H9 (cell line): Measurements from ENCODE around the gene MSS51. TPM values are rescaled to one million over a fixed set of nuclear protein-coding genes. Genes with fewer than 3 reads are reported as not detected.
"Not testable (repeated sequence)": the region's sequence is repeated elsewhere in the genome, so short reads cannot be mapped to it uniquely, and the experiment has no call there.

Experiments
- DNase-seq: peaks from one replicate; pipeline ENCODE4 v3.0.0-alpha.2; 2017
- H2AFZ ChIP-seq: one replicate; pipeline ENCODE4 v1.6.1; 2013; ENCODE audit warnings: mild to moderate bottlenecking, low read length, control low read depth, moderate library complexity
- H2AK5ac ChIP-seq: 2 replicates; pipeline ENCODE4 v1.6.1; 2013; ENCODE audit warnings: low read length, control low read depth, mixed read lengths; ENCODE audit not compliant: insufficient read length
- H2BK120ac ChIP-seq: one replicate; pipeline ENCODE4 v1.6.1; 2013; ENCODE audit warnings: low read depth, mild to moderate bottlenecking, low read length, control low read depth, inconsistent platforms; ENCODE audit not compliant: poor library complexity, severe bottlenecking
- H2BK12ac ChIP-seq: 2 replicates; pipeline ENCODE4 v1.6.1; 2013; ENCODE audit warnings: low read length, control low read depth, mixed read lengths, low read depth; ENCODE audit not compliant: insufficient read length
- H2BK15ac ChIP-seq: 2 replicates; pipeline ENCODE4 v1.6.1; 2013; ENCODE audit warnings: low read depth, low read length, control low read depth
- H2BK20ac ChIP-seq: one replicate; pipeline ENCODE4 v1.6.1; 2013; ENCODE audit warnings: low read depth, mild to moderate bottlenecking, low read length, control low read depth, inconsistent platforms; ENCODE audit not compliant: poor library complexity, severe bottlenecking
- H2BK5ac ChIP-seq: 2 replicates; pipeline ENCODE4 v1.6.1; 2013; ENCODE audit warnings: low read length, control low read depth, mixed read lengths; ENCODE audit not compliant: insufficient read length
- H3K14ac ChIP-seq: 2 replicates; pipeline ENCODE4 v1.6.1; 2013; ENCODE audit warnings: low read length, control low read depth; ENCODE audit not compliant: insufficient read depth
- H3K18ac ChIP-seq: 2 replicates; pipeline ENCODE4 v1.6.1; 2013; ENCODE audit warnings: low read depth, mild to moderate bottlenecking, mixed read lengths, low read length, control low read depth; ENCODE audit not compliant: insufficient read length
- H3K23ac ChIP-seq: 2 replicates; pipeline ENCODE4 v1.6.1; 2013; ENCODE audit warnings: low read length, control low read depth, mixed read lengths, low read depth; ENCODE audit not compliant: insufficient read length
- H3K23me2 ChIP-seq: 2 replicates; pipeline ENCODE4 v1.6.1; 2013; ENCODE audit warnings: low read depth, mild to moderate bottlenecking, mixed read lengths, low read length, control low read depth; ENCODE audit not compliant: insufficient read length, poor library complexity, severe bottlenecking
- H3K27ac ChIP-seq: 2 replicates; pipeline ENCODE4 v1.5.1; 2013; ENCODE audit warnings: low read length, control low read depth, mixed read lengths, low read depth; ENCODE audit not compliant: insufficient read length
- H3K27me3 ChIP-seq: 2 replicates; pipeline ENCODE4 v1.6.1; 2013; ENCODE audit warnings: low read length, control low read depth, inconsistent platforms; ENCODE audit not compliant: insufficient read depth
- H3K4ac ChIP-seq: 2 replicates; pipeline ENCODE4 v1.6.1; 2013; ENCODE audit warnings: low read depth, mild to moderate bottlenecking, control low read depth, inconsistent platforms, low read length, moderate library complexity
- H3K4me1 ChIP-seq: 2 replicates; pipeline ENCODE4 v1.6.1; 2013; ENCODE audit warnings: low read length, control low read depth, inconsistent platforms; ENCODE audit not compliant: insufficient read depth
- H3K4me2 ChIP-seq: 2 replicates; pipeline ENCODE4 v1.6.1; 2013; ENCODE audit warnings: low read length, control low read depth, mixed read lengths; ENCODE audit not compliant: insufficient read length, insufficient read depth
- H3K56ac ChIP-seq: 2 replicates; pipeline ENCODE4 v1.6.1; 2013; ENCODE audit warnings: low read depth, mild to moderate bottlenecking, mixed read lengths, low read length, control low read depth; ENCODE audit not compliant: insufficient read length
- H3K79me1 ChIP-seq: 2 replicates; pipeline ENCODE4 v1.6.1; 2013; ENCODE audit warnings: low read depth, mild to moderate bottlenecking, moderate library complexity, low read length, control low read depth, inconsistent platforms; ENCODE audit not compliant: insufficient read depth, poor library complexity, severe bottlenecking
- H3K79me2 ChIP-seq: 2 replicates; pipeline ENCODE4 v1.6.1; 2013; ENCODE audit warnings: low read length, control low read depth, inconsistent platforms; ENCODE audit not compliant: insufficient read depth
- H3K9ac ChIP-seq: 2 replicates; pipeline ENCODE4 v1.6.1; 2013; ENCODE audit warnings: low read length, control low read depth, mixed read lengths; ENCODE audit not compliant: insufficient read length; ENCODE audit errors: extremely low read depth
- H3K9me3 ChIP-seq: one replicate; pipeline ENCODE4 v1.6.1; 2013; ENCODE audit warnings: low read depth, low read length, inconsistent platforms; ENCODE audit not compliant: control insufficient read depth
- H3T11ph ChIP-seq: one replicate; pipeline ENCODE4 v1.6.1; 2013; ENCODE audit warnings: mild to moderate bottlenecking, low read length, control low read depth, inconsistent platforms
- H4K20me1 ChIP-seq: one replicate; pipeline ENCODE4 v1.6.1; 2013; ENCODE audit not compliant: control insufficient read depth, insufficient read length, insufficient read depth
- H4K5ac ChIP-seq: 2 replicates; pipeline ENCODE4 v1.6.1; 2013; ENCODE audit warnings: low read depth, mild to moderate bottlenecking, mixed read lengths, low read length, control low read depth; ENCODE audit not compliant: insufficient read length
- H4K8ac ChIP-seq: replicated peaks from 2 replicates; pipeline ENCODE4 v1.6.1; 2013; ENCODE audit warnings: low read length, control low read depth, mixed read lengths, low read depth; ENCODE audit not compliant: insufficient read length
- H4K91ac ChIP-seq: 2 replicates; pipeline ENCODE4 v1.6.1; 2013; ENCODE audit warnings: low read depth, mild to moderate bottlenecking, moderate library complexity, mixed read lengths, low read length, control low read depth; ENCODE audit not compliant: insufficient read length
- H3K27ac Mint-ChIP-seq, 3 experiments: 2 replicates in 2 of 3; 3 replicates in 1 of 3; pipeline ENCODE4 v1.8.0; 2020 to 2021; ENCODE audit warnings: mixed read lengths in 3 of 3, mild to moderate bottlenecking in 1 of 3, moderate library complexity in 1 of 3
- H3K27me3 Mint-ChIP-seq: 2 replicates; pipeline ENCODE4 v1.8.0; 2021; ENCODE audit warnings: low read depth, mild to moderate bottlenecking, moderate library complexity, mixed read lengths
- H3K36me3 Mint-ChIP-seq, 3 experiments: 2 replicates in 2 of 3; 3 replicates in 1 of 3; pipeline ENCODE4 v1.8.0; 2020 to 2021; ENCODE audit warnings: low read depth in 3 of 3, mixed read lengths in 3 of 3; ENCODE audit not compliant: insufficient read depth in 1 of 3
- H3K4me1 Mint-ChIP-seq, 2 experiments: 2 replicates each; pipeline ENCODE4 v1.8.0; 2020; ENCODE audit warnings: mixed read lengths in 2 of 2
- H3K4me3 Mint-ChIP-seq, 2 experiments: 2 replicates in 1 of 2; 3 replicates in 1 of 2; pipeline ENCODE4 v1.8.0; 2020 to 2021; ENCODE audit warnings: mild to moderate bottlenecking in 2 of 2, mixed read lengths in 2 of 2, moderate library complexity in 1 of 2
- H3K9me3 Mint-ChIP-seq, 2 experiments: 2 replicates in 1 of 2; 3 replicates in 1 of 2; pipeline ENCODE4 v1.8.0; 2020; ENCODE audit warnings: mild to moderate bottlenecking in 2 of 2, mixed read lengths in 2 of 2, moderate library complexity in 1 of 2
- WGBS: extraction: QIAGEN DNeasy Blood & Tissue Kit; methylation state at CpG from one replicate; pipeline ENCODE4 v1.1.7; 2013; ENCODE audit warnings: missing lambda C conversion rate, low lambda C conversion rate, mixed read lengths; ENCODE audit not compliant: insufficient read length; ENCODE audit errors: extremely low coverage; 5-methylcytosine and 5-hydroxymethylcytosine counted together
- total RNA-seq: library from RNA; stranded (reverse); gene quantifications from 2 replicates; pipeline ENCODE4 v1.2.1, GENCODE V29; 2021
- TF ChIP-seq, protein P1 (sequence below): fragments of 200-600 bp; sonication (generic); conservative IDR thresholded peaks from 3 replicates; pipeline ENCODE4 v1.8.0; 2021; ENCODE audit warnings: antibody characterized with exemption, mild to moderate bottlenecking

MSS51 gene
- total RNA-seq, 1 experiment from 2014 or later, result 1.9 TPM

DNA sequence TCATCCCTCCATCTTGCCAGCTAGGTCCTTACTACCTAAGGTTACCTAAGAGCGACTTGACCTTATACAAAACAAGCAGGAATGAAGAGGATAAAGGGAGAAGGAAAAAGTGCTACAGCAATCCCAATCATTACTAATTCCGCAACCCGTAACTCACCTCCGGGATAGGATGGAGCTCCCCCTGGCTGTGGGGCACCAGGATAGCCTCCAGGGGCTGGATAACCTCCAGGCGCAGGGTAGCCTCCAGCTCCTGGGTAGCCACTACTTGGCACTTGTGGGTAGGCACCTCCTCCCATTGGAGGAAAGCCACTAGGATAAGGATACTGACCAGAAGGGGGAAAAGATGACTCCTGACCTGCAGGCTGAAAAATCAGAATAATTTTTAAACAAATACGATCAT, 35.3 kb downstream of the MSS51 start:
- H3K79me1 ChIP-seq, result peaks cover 3% of the 10 kb centered on the region
- Mint-ChIP-seq H3K4me3 (no peak overlapping the region), H3K27me3 (no peaks in the 10 kb centered on the region), H3K4me1 (no peaks in the 10 kb centered on the region), H3K9me3 (peaks cover 0 to 3% of the 10 kb centered on the region in 2 experiments; a peak in 1 of 5 replicates), H3K36me3 (peaks cover 17 to 45% (median 39%) of the 10 kb centered on the region in 3 experiments), H3K27ac (no peak overlapping the region)
- H3K9me3 ChIP-seq, result no peaks in the 10 kb centered on the region
- H3K27ac ChIP-seq, result no peak overlapping the region
- no peak overlapping the region for H4K8ac ChIP-seq
- WGBS, result no CpG with 5 or more reads among the region's 6 CpGs
- H3K79me2 ChIP-seq, result no peaks in the 10 kb centered on the region
- no peaks in the 10 kb centered on the region for H3K4me1 ChIP-seq
- H4K5ac ChIP-seq, result no peak overlapping the region
- H4K91ac ChIP-seq, result no peak overlapping the region
- no peak overlapping the region for H3K18ac ChIP-seq
- TF ChIP-seq, protein P1, sequence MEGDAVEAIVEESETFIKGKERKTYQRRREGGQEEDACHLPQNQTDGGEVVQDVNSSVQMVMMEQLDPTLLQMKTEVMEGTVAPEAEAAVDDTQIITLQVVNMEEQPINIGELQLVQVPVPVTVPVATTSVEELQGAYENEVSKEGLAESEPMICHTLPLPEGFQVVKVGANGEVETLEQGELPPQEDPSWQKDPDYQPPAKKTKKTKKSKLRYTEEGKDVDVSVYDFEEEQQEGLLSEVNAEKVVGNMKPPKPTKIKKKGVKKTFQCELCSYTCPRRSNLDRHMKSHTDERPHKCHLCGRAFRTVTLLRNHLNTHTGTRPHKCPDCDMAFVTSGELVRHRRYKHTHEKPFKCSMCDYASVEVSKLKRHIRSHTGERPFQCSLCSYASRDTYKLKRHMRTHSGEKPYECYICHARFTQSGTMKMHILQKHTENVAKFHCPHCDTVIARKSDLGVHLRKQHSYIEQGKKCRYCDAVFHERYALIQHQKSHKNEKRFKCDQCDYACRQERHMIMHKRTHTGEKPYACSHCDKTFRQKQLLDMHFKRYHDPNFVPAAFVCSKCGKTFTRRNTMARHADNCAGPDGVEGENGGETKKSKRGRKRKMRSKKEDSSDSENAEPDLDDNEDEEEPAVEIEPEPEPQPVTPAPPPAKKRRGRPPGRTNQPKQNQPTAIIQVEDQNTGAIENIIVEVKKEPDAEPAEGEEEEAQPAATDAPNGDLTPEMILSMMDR, result peak; percentile 65
- H3K4me2 ChIP-seq, result no peak overlapping the region
- H2BK12ac ChIP-seq, result no peak overlapping the region
- no peak overlapping the region for H3K9ac ChIP-seq
- no peak overlapping the region; the same call in 1 of the 2 replicates for H3K14ac ChIP-seq
- no peak overlapping the region for H3K4ac ChIP-seq
- peak; percentile 52 for DNase-seq
- H3K56ac ChIP-seq, result no peak overlapping the region
- no peak overlapping the region for H2BK120ac ChIP-seq
- H2BK20ac ChIP-seq, result no peak overlapping the region
- no peaks in the 10 kb centered on the region for H3K27me3 ChIP-seq
- H2BK15ac ChIP-seq, result no peak overlapping the region
- H3T11ph ChIP-seq, result no peak overlapping the region
- no peak overlapping the region for H2BK5ac ChIP-seq
- no peak overlapping the region for H2AFZ ChIP-seq
- H3K23me2 ChIP-seq, result no peaks in the 10 kb centered on the region
- H3K23ac ChIP-seq, result no peak overlapping the region
- H2AK5ac ChIP-seq, result no peak overlapping the region
- H4K20me1 ChIP-seq, result no peaks in the 10 kb centered on the region

DNA sequence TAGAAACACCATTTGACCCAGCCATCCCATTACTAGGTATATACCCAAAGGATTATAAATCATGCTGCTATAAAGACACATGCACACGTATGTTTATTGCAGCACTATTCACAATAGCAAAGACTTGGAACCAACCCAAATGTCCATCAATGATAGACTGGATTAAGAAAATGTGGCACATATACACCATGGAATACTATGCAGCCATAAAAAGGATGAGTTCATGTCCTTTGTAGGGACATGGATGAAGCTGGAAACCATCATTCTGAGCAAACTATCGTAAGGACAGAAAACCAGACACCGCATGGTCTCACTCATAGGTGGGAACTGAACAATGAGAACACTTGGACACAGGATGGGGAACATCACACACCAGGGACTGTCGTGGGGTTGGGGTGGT, 39.0 kb downstream of the MSS51 start:
- not testable (repeated sequence) for H3K4me1 ChIP-seq, DNase-seq, H3K9ac ChIP-seq, H3K27ac Mint-ChIP-seq, H2BK5ac ChIP-seq, H3K27me3 Mint-ChIP-seq, H3K56ac ChIP-seq, H3K9me3 Mint-ChIP-seq, H4K5ac ChIP-seq, H3K4me3 Mint-ChIP-seq, H3K79me1 ChIP-seq, H3K79me2 ChIP-seq, H3K23me2 ChIP-seq, H3K23ac ChIP-seq, H2BK120ac ChIP-seq, H4K20me1 ChIP-seq, H4K91ac ChIP-seq, H3K4ac ChIP-seq, H2AK5ac ChIP-seq, H3K27ac ChIP-seq, H3K9me3 ChIP-seq, H2BK20ac ChIP-seq, H2AFZ ChIP-seq, H3K4me2 ChIP-seq, H3K14ac ChIP-seq, H2BK12ac ChIP-seq, H3K18ac ChIP-seq, H2BK15ac ChIP-seq, H3K4me1 Mint-ChIP-seq, H3T11ph ChIP-seq, H3K27me3 ChIP-seq, H4K8ac ChIP-seq
- H3K36me3 Mint-ChIP-seq, result peaks cover 17 to 58% (median 51%) of the 10 kb centered on the region in 3 experiments
- WGBS, result no CpG with 5 or more reads among the region's 4 CpGs
